GM20431 (cell line): Measurements from ENCODE around the gene WASHC3.

ENCODE experiments used
- in situ Hi-C: fragments of 300-500 bp; cut with MseI, MboI; formaldehyde crosslinking; loops from one replicate; pipeline ENCODE4 v1.15.0; 2020; ENCODE audit warnings: low sequenced_read_pairs; ENCODE audit not compliant: unreplicated experiment

WASHC3 gene

GRCh38 chr12:101997102-101997501, 64.7 kb downstream of the WASHC3 start:
- in situ Hi-C loops = no loop called here

- in situ Hi-C loops = no loop called here
Observed at GRCh38 chr12:101995684-101996083, 66.1 kb downstream of the WASHC3 start.

DNA sequence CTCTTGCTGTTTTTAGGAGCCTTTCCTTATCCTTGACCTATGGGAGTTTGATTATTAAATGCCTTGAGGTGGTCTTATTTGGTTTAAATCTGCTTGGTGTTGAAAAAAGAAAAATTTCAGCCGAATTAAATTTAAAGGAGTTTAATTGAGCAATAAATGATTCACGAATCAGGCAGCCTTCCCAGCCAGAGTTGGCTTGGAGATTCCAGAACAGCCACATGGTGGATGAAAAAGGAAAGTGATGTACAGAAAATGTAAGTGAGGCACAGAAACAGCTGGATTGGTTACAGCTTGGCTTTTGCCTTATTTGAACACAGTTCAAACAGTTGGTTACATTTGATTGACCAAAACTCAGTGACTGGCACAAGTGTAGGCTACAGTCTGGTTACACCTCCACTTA, 69.7 kb downstream of the WASHC3 start:
- in situ Hi-C loops = no loop called here

GRCh38 chr12:101982307-101982706, 79.5 kb downstream of the WASHC3 start:
- in situ Hi-C loops = no loop called here

GRCh38 chr12:101981868-101982267, 79.9 kb downstream of the WASHC3 start:
- in situ Hi-C loops = no loop called here

DNA sequence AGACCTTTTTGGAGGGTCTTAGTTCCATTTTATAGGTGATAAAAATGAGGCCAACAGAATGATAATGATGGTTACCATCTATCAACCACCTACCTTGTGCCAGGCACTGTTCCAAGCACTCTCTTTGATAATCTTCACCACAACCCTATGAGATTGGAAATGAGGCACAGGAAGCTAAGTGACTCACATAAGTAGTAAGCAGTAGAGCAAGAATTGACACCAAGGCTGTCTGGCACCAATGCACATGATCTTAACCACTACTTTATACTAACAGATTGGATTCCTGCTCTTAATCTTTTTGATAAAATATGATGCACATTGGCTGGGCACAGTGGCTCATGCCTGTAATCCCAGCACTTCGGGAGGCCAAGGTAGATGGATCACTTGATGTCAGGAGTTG, 93.0 kb downstream of the WASHC3 start:
- in situ Hi-C loops = no loop called here

DNA sequence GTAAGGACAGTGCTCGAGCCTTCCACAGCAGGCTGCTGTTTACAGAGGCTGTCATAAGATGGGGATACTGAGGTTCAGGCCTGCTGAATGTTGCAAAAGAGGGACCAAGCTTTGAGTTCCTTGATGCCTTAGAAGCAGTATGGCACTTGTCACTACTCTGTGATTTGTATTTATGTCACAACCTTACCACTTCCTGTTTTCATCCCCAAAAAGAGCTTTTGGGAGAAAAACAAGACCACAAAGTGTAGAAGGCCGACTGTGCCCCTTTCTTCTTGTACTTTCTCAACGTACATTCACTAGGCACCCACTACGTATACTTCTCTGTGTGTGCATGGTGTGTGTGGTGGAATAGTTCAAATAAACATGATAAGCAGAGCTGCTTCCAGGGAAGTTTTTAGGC, 94.3 kb downstream of the WASHC3 start:
- in situ Hi-C loops = no loop called here

GRCh38 chr12:101966496-101966895, 95.3 kb downstream of the WASHC3 start:
- in situ Hi-C loops = no loop called here

- in situ Hi-C loops = no loop called here
Observed at GRCh38 chr12:101963697-101964096, 98.1 kb downstream of the WASHC3 start.
